Measurements from ENCODE around the gene TAOK1. TPM values are rescaled to one million over a fixed set of nuclear protein-coding genes. Genes with fewer than 3 reads are reported as not detected.

Gene TAOK1
- total and polyA plus RNA-seq, 9 of the 15 experiments (the other 6 are each of a cell fraction or from before 2014, with no cell fraction given), result 3.2 to 33.1 (median 16.5) TPM

- Histone ChIP-seq H3K4me2 (ENCODE audit: insufficient read depth, low read length) (no peak overlapping the region), H3K27me3 (ENCODE audit: control insufficient read depth in 2 of 2, insufficient read depth in 2 of 2, low read length in 2 of 2) (no peaks in the 10 kb centered on the region), H3K4me1 (replicated peaks in 1 of 2; ENCODE audit: control insufficient read depth in 2 of 2, insufficient read depth in 2 of 2, low read length in 2 of 2) (peaks cover 0 to 53% of the 10 kb centered on the region in 2 experiments; a peak in 2 of 5 replicates), H3K27ac (ENCODE audit: extremely low read depth, low read depth, low read length) (no peak overlapping the region), H3K4me3 (no peak overlapping the region), H3K9me1 (ENCODE audit: control insufficient read depth, insufficient read depth, low read length) (no peaks in the 10 kb centered on the region), H3K9me3 (replicated peaks; ENCODE audit: control insufficient read depth, insufficient read depth, low read depth, low read length) (no peaks in the 10 kb centered on the region), H3K9ac (ENCODE audit: insufficient read depth in 1 of 2, low read depth in 2 of 2, low read length in 2 of 2) (peak overlapping the region in 1 of 2 experiments; percentile 40; a peak in 1 of 4 replicates), H4K20me1 (replicated peaks; ENCODE audit: control insufficient read depth, insufficient read depth, low read length) (no peaks in the 10 kb centered on the region), H2AFZ (ENCODE audit: low read depth, low read length) (no peak overlapping the region), H3K79me2 (ENCODE audit: control insufficient read depth, insufficient read depth, low read length) (no peaks in the 10 kb centered on the region), H3K36me3 (ENCODE audit: control insufficient read depth, insufficient read depth, low read length) (peaks cover 72% of the 10 kb centered on the region; the same call in 2 of the 3 replicates)
- intact Hi-C loops (cut with micrococcal nuclease), result no loop called here
- ATAC-seq (no peak), DNase-seq (ENCODE audit: extremely low read depth in 1 of 4, low spot score in 3 of 4) (no peak), FAIRE-seq (no peak)
- CTCF ChIA-PET (ENCODE audit: low intra/inter-chr PET ratio), result no interaction called here
- 88% methylated on average over 18 of the region's 22 CpGs for WGBS (ENCODE audit: insufficient coverage, low coverage, missing lambda C conversion rate)
- BruUV-seq (replicated peaks), result no TSS peak
- TF ChIP-seq ZBTB49 (CRISPR knock-in tag; IDR thresholded peaks at IDR 0.05; ENCODE audit: borderline replicate concordance) (no peak), ZNF165 (CRISPR knock-in tag; IDR thresholded peaks at IDR 0.05; ENCODE audit: borderline replicate concordance) (no peak), BRD4 (IDR thresholded peaks at IDR 0.05) (no peak), FOXJ3 (CRISPR knock-in tag; IDR thresholded peaks at IDR 0.05) (no peak), SMAD4 (CRISPR knock-in tag; conservative IDR thresholded peaks at IDR 0.05) (no peak), SIN3A (IDR thresholded peaks at IDR 0.05; ENCODE audit: borderline replicate concordance in 2 of 2, control insufficient read depth in 1 of 2, low read depth in 2 of 2, low read length in 2 of 2) (no peak), C11orf30 (IDR thresholded peaks at IDR 0.05; ENCODE audit: low read depth) (no peak), MCM2 (IDR thresholded peaks at IDR 0.05; ENCODE audit: low read depth) (no peak)
- in situ Hi-C loops (cut with MboI), result no loop called here
- POLR2A ChIA-PET, result interaction anchor here (1.0 to 3.6 kb wide), 2 partner anchors 9 to 17 kb away, joined by 5 to 25 read pairs; no protein-coding TSS in a partner anchor
Measured at GRCh38 chr17:29577385-29578211, 187.4 kb downstream of the TAOK1 start.

All from K562 (cell line).